Gastroesophageal sphincter (tissue), 3 donors: ENCODE results near the gene RHD.

Experiments
- CTCF ChIP-seq, 4 experiments: fragments of 200-600 bp in 2 of 4; fragments of 450-650 bp in 2 of 4; sonication (generic) in 1 of 4; IDR thresholded peaks; one replicate each; pipeline ENCODE4 v1.5.1; 2017 to 2019; ENCODE audit warnings: antibody characterized with exemption in 4 of 4, mild to moderate bottlenecking in 2 of 4, moderate library complexity in 2 of 4
- POLR2AphosphoS5 ChIP-seq: sonication (generic); formaldehyde crosslinking; IDR thresholded peaks from one replicate; pipeline ENCODE4 v1.6.1; 2017; ENCODE audit warnings: antibody characterized with exemption

DNA sequence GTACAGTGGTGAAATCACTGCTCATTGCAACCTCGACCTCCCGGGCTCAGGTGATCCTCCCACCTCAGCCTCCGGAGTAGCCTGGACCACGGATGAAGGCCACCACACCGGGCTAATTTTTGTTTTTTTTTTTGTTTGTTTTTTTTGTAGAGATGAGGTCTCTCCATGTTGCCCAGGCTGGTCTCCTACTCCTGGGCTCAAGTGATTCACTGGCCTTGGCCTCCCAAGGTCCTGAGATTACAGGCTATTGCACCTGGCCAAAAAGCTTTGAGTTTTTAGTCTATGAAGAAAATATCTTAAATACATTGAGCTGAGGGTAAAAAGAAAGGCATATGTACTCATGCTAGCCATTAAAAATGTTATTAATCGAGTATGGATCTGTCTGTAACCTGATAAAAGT is 69.4 kb downstream of the RHD start:
- no peak for TF ChIP-seq CTCF (IDR thresholded peaks at IDR 0.05)
- TF ChIP-seq POLR2AphosphoS5, result no peak
